HUES6 (cell line): ENCODE data around the gene DYNC1H1.

ENCODE experiments used
- H3K27ac ChIP-seq: 2 replicates; pipeline ENCODE4 v1.7.0; 2013; ENCODE audit warnings: low read depth, mild to moderate bottlenecking, low read length, inconsistent platforms
- H3K27me3 ChIP-seq: 2 replicates; pipeline ENCODE4 v1.6.1; 2013; ENCODE audit warnings: low read length; ENCODE audit not compliant: control insufficient read depth, insufficient read depth
- H3K36me3 ChIP-seq: 2 replicates; pipeline ENCODE4 v1.6.1; 2013; ENCODE audit warnings: low read length; ENCODE audit not compliant: control insufficient read depth, insufficient read depth
- H3K4me1 ChIP-seq: 2 replicates; pipeline ENCODE4 v1.6.1; 2013; ENCODE audit warnings: low read length; ENCODE audit not compliant: control insufficient read depth, insufficient read depth
- H3K4me3 ChIP-seq: 2 replicates; pipeline ENCODE4 v1.5.1; 2013; ENCODE audit warnings: low read depth, low read length
- H3K9ac ChIP-seq: one replicate; pipeline ENCODE4 v1.6.1; 2013; ENCODE audit warnings: mild to moderate bottlenecking, low read length
- H3K9me3 ChIP-seq: 2 replicates; pipeline ENCODE4 v1.6.1; 2013; ENCODE audit warnings: low read depth, low read length; ENCODE audit not compliant: control insufficient read depth, insufficient read depth

DYNC1H1 gene

DNA sequence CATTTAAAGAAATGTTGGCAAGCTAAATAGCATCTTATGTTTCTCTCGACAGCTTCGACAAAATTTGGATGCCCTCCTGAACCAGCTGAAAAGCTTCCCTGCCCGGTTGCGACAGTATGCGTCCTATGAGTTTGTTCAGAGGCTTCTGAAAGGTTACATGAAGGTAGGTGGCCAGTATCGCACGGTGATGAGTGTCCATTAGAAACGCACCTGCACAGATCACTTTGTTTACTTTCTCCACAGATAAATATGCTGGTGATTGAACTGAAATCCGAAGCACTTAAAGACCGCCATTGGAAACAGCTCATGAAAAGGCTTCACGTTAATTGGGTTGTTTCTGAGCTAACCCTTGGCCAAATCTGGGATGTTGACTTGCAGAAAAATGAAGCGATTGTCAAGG is 36.5 kb downstream of the DYNC1H1 start:
- H3K27me3 ChIP-seq: no peaks in the 10 kb centered on the region
- no peaks in the 10 kb centered on the region for H3K9me3 ChIP-seq
- H3K4me1 ChIP-seq: no peaks in the 10 kb centered on the region
- no peak overlapping the region for H3K9ac ChIP-seq
- peaks cover 90% of the 10 kb centered on the region for H3K36me3 ChIP-seq
- H3K27ac ChIP-seq: no peak overlapping the region
- H3K4me3 ChIP-seq: no peak overlapping the region

DNA sequence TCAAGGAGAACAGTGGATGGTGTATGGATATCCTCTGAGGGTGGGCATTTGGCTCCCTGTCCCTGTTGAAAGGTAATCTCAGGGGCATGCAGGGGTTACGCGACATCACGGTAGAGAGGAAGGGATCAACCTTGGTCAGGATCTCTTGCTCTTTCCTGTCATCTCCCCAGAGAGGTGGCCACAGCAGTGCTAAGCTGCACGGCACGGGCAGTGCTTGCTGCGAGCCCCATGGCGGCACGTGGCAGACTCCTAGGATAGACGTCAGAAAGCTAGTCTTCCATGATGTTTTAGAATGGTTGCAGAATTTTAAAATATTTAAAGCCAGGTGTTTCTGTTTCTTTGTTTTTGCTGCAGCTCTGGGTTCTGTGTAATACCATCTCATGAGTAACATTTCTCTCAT is 41.0 kb downstream of the DYNC1H1 start:
- H3K4me3 ChIP-seq: no peak overlapping the region
- H3K9ac ChIP-seq: no peak overlapping the region
- no peaks in the 10 kb centered on the region for H3K27me3 ChIP-seq
- H3K4me1 ChIP-seq: peaks cover 5% of the 10 kb centered on the region; the same call in 1 of the 2 replicates
- no peaks in the 10 kb centered on the region for H3K9me3 ChIP-seq
- H3K36me3 ChIP-seq: peaks cover 94% of the 10 kb centered on the region
- H3K27ac ChIP-seq: no peak overlapping the region

DNA sequence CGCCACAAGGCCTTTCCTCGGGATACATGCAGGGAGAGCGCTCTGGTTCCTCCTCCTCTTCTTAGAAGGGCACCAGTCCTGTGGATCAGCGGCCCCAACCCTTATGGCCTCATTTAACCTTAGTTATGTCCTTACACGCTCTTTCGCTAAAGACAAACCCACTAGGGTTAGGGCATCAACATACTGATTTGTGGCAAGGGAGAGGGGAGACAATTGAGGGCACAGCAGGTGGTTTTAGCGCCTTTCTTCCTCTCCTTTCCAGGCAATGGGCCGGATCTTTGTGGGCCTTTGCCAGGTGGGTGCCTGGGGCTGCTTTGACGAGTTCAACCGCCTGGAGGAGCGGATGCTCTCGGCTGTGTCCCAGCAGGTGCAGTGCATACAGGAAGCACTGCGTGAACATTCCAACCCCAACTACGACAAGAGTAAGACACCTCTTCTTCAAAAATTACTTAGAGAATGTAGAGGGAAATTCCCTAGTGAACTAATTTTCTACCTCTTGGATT is 43.6 kb downstream of the DYNC1H1 start:
- Histone ChIP-seq H3K9me3 (no peaks in the 10 kb centered on the region), H3K4me1 (peaks cover 5% of the 10 kb centered on the region; the same call in 1 of the 2 replicates), H3K4me3 (no peak overlapping the region), H3K27ac (no peak overlapping the region), H3K36me3 (peaks cover 95% of the 10 kb centered on the region), H3K27me3 (no peaks in the 10 kb centered on the region), H3K9ac (no peak overlapping the region)

DNA sequence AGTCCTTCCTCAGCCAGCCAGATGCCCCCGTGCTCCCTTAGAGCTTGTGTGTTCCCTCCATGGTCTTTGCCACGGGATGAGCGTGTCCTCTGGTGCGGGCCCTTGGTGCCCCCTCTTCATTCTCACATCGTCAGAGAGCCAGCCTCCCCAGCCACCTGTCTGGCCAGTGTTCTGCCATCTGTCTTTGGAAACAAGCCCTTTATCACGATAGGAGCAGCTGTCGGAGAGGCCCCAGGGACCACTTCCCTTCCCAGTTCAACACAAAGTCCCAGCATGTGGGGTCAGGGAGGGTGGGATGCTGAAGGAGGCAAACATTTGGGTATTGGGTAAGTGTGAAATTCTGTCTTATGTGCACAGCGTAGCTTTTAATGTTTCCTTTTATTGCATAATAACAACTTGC is 44.5 kb downstream of the DYNC1H1 start:
- no peaks in the 10 kb centered on the region for H3K27me3 ChIP-seq
- no peak overlapping the region for H3K4me3 ChIP-seq
- H3K27ac ChIP-seq: no peak overlapping the region
- H3K4me1 ChIP-seq: peaks cover 5% of the 10 kb centered on the region; the same call in 1 of the 2 replicates
- H3K36me3 ChIP-seq: peaks cover 96% of the 10 kb centered on the region
- no peak overlapping the region for H3K9ac ChIP-seq
- no peaks in the 10 kb centered on the region for H3K9me3 ChIP-seq

DNA sequence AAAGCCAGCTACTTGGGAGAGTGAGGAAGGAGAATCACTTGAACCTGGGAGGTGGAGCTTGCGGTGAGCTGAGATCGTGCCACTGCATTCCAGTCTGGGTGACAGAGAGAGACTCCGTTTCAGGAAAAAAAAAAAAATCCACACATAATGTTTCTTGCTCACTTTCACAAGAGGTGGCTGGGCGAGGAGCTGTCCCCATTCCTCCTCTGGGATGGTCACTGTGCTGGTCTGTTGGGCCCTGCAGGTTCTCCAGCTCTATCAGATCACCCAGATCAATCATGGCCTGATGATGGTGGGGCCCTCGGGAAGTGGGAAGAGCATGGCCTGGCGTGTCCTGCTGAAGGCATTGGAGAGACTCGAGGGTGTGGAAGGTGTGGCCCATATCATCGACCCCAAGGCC is 47.3 kb downstream of the DYNC1H1 start:
- H3K27ac ChIP-seq: no peak overlapping the region
- no peak overlapping the region for H3K4me3 ChIP-seq
- H3K9ac ChIP-seq: no peak overlapping the region
- no peaks in the 10 kb centered on the region for H3K9me3 ChIP-seq
- H3K4me1 ChIP-seq: peaks cover 5% of the 10 kb centered on the region; the same call in 1 of the 2 replicates
- H3K27me3 ChIP-seq: no peaks in the 10 kb centered on the region
- peaks cover 99% of the 10 kb centered on the region for H3K36me3 ChIP-seq

DNA sequence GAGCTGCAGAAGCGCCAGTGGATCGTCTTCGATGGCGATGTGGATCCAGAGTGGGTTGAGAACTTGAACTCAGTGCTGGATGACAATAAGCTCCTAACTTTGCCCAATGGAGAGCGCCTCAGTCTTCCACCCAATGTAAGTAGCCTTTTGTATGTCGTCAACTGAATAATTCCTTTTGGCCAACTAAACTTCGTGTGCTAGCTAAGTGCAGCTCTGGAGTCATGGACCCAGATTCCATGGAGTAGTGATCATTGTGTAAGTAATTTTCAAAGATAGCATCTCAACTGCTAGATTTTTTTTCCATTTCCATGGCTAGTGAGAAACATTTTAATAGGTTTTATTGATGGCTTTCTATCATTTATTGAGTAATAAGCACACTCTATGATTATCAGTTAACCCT is 48.0 kb downstream of the DYNC1H1 start:
- H3K4me1 ChIP-seq: peaks cover 5% of the 10 kb centered on the region; the same call in 1 of the 2 replicates
- H3K36me3 ChIP-seq: peaks cover 99% of the 10 kb centered on the region
- H3K27me3 ChIP-seq: no peaks in the 10 kb centered on the region
- no peak overlapping the region for H3K27ac ChIP-seq
- no peak overlapping the region for H3K4me3 ChIP-seq
- no peaks in the 10 kb centered on the region for H3K9me3 ChIP-seq
- no peak overlapping the region for H3K9ac ChIP-seq

DNA sequence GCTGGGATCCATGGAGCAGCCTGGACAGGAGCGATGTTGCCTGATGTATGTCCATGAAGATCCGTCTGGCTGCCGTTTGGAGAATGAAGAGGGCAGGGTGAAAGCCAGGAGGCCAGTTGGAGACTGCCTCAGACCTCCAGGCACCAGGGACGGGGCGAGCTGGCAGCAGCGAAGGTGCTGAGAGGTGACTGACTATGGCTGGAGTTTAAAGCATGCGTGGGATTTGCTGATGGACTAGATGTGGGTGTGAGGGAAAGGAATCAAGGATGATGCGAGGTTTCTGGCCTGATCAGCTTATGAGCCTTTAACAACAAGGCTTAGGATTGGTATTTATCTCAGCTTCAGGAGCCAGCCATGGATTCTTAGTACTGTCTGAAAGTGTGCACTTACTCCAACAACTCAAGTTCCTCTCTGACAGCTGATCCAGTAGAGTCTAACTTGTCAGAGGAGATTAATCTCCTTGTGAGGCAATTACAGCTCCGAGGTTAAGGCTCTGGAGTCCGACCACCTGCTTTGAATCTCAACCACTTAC is 49.4 kb downstream of the DYNC1H1 start:
- Histone ChIP-seq H3K9me3 (no peaks in the 10 kb centered on the region), H3K9ac (no peak overlapping the region), H3K4me1 (no peaks in the 10 kb centered on the region), H3K36me3 (peaks cover 96% of the 10 kb centered on the region), H3K27ac (no peak overlapping the region), H3K4me3 (no peak overlapping the region), H3K27me3 (no peaks in the 10 kb centered on the region)

DNA sequence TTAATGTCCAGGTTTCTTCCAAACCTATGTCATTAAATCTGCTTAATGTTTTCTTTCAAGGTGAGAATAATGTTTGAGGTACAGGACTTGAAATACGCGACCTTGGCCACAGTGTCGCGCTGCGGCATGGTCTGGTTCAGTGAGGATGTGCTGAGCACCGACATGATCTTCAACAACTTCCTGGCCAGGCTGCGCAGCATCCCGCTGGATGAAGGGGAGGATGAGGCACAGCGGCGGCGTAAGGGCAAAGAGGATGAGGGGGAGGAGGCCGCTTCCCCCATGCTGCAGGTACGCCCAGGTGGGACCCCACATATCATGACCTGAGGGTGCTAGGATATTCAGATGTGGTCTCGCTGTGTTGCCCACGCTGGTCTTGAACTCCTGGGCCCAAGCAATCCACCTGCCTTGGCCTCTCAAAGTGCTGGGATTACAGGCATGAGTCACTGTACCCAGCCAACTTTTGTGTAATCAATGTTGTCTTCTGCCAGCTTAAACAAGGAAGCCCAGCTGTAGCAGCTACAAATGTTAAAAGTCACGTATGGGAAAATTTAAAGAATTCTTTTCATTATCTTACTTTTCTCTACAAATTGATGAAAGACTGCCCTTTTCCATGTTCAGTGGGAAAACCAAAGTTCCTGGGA is 50.8 kb downstream of the DYNC1H1 start:
- Histone ChIP-seq H3K9me3 (no peaks in the 10 kb centered on the region), H3K27ac (no peak overlapping the region), H3K4me3 (no peak overlapping the region), H3K36me3 (peaks cover 96% of the 10 kb centered on the region), H3K27me3 (no peaks in the 10 kb centered on the region), H3K9ac (no peak overlapping the region), H3K4me1 (no peaks in the 10 kb centered on the region)

DNA sequence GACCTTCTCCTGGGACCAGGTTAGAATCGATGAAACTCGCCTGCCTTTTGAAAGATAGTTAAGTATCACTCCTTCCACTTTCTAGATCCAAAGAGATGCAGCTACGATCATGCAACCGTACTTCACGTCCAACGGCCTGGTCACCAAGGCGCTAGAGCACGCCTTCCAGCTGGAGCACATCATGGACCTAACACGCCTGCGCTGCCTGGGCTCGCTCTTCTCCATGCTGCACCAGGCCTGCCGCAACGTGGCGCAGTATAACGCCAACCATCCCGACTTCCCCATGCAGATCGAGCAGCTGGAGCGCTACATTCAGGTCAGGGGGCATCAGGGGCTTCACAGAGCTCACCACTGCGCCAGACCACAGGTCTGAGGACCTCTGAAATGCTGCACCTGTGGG is 51.4 kb downstream of the DYNC1H1 start:
- no peak overlapping the region for H3K9ac ChIP-seq

DNA sequence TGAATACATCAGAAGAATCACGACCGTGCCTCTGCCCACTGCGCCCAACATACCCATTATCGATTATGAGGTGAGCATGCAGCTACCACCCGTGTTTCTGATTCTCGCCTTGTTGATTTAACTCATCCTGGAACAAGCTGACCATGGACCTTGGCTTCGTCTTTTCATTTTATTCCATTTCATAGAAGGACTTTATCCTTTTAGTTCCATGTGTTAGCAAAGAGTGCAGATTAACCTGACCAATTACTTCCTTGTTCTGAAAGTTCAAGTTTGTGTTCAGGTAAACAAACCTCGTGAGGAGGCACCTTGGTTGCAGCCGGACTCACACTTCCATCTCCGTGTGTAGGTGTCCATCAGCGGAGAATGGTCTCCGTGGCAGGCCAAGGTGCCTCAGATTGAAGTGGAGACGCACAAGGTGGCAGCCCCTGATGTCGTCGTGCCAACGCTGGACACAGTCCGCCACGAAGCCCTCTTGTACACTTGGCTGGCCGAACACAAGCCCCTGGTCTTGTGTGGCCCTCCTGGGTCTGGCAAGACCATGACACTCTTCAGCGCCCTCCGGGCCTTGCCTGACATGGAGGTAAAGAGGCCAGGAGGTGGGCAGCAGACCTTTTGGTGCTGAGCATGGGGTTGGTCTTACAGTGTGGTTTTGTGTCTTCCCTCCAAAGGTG is 52.2 kb downstream of the DYNC1H1 start:
- no peaks in the 10 kb centered on the region for H3K4me1 ChIP-seq
- no peaks in the 10 kb centered on the region for H3K9me3 ChIP-seq
- no peak overlapping the region for H3K27ac ChIP-seq
- peaks cover 96% of the 10 kb centered on the region for H3K36me3 ChIP-seq
- no peaks in the 10 kb centered on the region for H3K27me3 ChIP-seq
- H3K9ac ChIP-seq: no peak overlapping the region
- H3K4me3 ChIP-seq: no peak overlapping the region

More for the DNA sequence above, 51.4 kb downstream of the DYNC1H1 start:
- H3K9me3 ChIP-seq: no peaks in the 10 kb centered on the region
- no peaks in the 10 kb centered on the region for H3K4me1 ChIP-seq
- H3K36me3 ChIP-seq: peaks cover 96% of the 10 kb centered on the region
- H3K27ac ChIP-seq: no peak overlapping the region
- H3K27me3 ChIP-seq: no peaks in the 10 kb centered on the region
- no peak overlapping the region for H3K4me3 ChIP-seq

DNA sequence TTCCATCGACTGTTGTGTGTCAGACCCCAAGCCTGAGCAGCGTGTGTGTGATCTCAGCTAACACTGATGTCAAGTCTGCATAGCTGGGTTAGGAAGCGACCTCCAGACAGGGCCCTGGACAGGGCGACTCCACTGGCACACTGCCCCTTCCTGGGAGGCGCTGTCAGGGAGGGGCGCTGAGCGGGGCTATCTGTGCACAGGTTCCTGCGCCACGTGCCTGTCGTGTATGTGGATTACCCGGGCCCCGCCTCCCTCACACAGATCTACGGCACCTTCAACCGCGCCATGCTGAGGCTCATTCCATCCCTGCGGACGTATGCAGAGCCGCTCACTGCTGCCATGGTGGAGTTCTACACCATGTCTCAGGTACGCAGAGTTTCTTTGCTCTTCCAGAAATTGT is 53.9 kb downstream of the DYNC1H1 start:
- Histone ChIP-seq H3K9ac (no peak overlapping the region), H3K4me1 (no peaks in the 10 kb centered on the region), H3K36me3 (peaks cover 95% of the 10 kb centered on the region), H3K4me3 (no peak overlapping the region), H3K27me3 (no peaks in the 10 kb centered on the region), H3K9me3 (no peaks in the 10 kb centered on the region), H3K27ac (no peak overlapping the region)
